Measurements from ENCODE around the gene SGCG. TPM values are rescaled to one million over a fixed set of nuclear protein-coding genes. Genes with fewer than 3 reads are reported as not detected.

Gene SGCG
- total RNA-seq, 2 donors from 2014 or later: 0.78 TPM; not detected in 1

DNA sequence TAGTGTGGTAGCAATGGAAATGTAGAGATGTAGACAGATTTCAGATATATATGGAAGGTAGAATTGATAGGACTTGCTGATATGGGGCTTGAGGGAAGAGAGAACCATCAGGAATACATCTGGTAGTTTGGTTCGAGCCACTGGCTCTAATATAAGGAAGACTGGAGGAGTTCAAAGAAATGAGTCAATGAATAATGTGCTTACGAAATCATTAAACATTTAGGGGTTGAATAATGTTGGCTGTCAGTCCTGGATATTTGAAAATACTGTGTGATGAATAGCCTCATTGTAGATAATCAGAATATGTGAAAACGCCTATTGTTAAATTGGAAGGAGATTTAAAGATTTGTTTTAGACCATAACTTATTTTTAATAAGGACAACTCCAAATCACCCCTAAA, 21.6 kb downstream of the SGCG start:
- TF ChIP-seq, protein P1, sequence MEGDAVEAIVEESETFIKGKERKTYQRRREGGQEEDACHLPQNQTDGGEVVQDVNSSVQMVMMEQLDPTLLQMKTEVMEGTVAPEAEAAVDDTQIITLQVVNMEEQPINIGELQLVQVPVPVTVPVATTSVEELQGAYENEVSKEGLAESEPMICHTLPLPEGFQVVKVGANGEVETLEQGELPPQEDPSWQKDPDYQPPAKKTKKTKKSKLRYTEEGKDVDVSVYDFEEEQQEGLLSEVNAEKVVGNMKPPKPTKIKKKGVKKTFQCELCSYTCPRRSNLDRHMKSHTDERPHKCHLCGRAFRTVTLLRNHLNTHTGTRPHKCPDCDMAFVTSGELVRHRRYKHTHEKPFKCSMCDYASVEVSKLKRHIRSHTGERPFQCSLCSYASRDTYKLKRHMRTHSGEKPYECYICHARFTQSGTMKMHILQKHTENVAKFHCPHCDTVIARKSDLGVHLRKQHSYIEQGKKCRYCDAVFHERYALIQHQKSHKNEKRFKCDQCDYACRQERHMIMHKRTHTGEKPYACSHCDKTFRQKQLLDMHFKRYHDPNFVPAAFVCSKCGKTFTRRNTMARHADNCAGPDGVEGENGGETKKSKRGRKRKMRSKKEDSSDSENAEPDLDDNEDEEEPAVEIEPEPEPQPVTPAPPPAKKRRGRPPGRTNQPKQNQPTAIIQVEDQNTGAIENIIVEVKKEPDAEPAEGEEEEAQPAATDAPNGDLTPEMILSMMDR (IDR thresholded peaks at IDR 0.05): no peak
- no peak for TF ChIP-seq POLR2A (IDR thresholded peaks at IDR 0.05)
- Histone ChIP-seq H3K36me3 (replicated peaks in 1 of 2; ENCODE audit: insufficient read depth in 1 of 2, low read depth in 2 of 2) (no peaks in the 10 kb centered on the region), H3K4me1 (no peaks in the 10 kb centered on the region), H3K4me3 (no peak overlapping the region), H3K27me3 (no peaks in the 10 kb centered on the region), H3K9me3 (peaks cover 0 to 4% (median 0%) of the 10 kb centered on the region in 3 donors), H3K27ac (no peak overlapping the region)
- no peak for DNase-seq
- WGBS, 2 donors: 20 to 24% methylated on average over 3 of the region's 3 CpGs
- intact Hi-C loops (cut with DNase I): no loop called here
- no peak for ATAC-seq

DNA sequence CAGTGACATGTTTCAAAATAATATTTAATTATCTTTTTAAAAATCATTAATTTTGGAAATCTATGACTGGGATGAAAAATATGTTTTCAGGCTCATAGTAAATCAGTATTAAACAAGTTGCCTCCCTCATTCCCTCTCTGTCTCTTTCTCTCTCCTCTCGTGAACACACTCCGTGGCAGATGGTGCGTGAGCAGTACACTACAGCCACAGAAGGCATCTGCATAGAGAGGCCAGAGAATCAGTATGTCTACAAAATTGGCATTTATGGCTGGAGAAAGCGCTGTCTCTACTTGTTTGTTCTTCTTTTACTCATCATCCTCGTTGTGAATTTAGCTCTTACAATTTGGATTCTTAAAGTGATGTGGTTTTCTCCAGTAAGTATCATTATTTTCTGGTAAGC, 22.7 kb downstream of the SGCG start:
- Histone ChIP-seq H3K36me3 (replicated peaks in 1 of 2; ENCODE audit: insufficient read depth in 1 of 2, low read depth in 2 of 2) (no peaks in the 10 kb centered on the region), H3K9me3 (peaks cover 0 to 4% (median 0%) of the 10 kb centered on the region in 3 donors), H3K4me1 (no peaks in the 10 kb centered on the region), H3K27ac (no peak overlapping the region), H3K27me3 (no peaks in the 10 kb centered on the region), H3K4me3 (no peak overlapping the region)
- WGBS, 2 donors: 57 to 63% methylated on average over 5 of the region's 5 CpGs
- ATAC-seq (no peak), DNase-seq (no peak)
- TF ChIP-seq, protein P1 (IDR thresholded peaks at IDR 0.05): no peak
- TF ChIP-seq POLR2A (IDR thresholded peaks at IDR 0.05): no peak
- intact Hi-C loops (cut with DNase I): no loop called here

DNA sequence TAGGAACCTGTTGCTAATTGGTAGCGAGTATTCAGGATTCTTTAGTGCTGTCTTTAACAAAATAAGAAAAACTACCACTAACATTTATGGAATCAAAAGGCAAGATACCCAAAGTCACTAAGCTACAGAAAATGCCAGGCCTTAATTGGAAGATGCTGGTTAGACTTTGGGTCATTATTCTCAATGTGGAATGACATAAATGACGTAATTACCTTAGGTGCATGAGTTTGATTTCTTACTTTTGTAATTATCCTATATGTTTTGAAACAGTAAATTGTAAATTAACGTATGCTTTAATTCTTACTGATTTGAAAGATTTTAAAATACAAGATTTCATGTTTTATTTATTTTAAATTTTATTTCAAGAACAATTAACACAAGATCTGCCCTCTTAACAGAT, 25.0 kb downstream of the SGCG start:
- WGBS, 2 donors: 73 to 74% methylated on average over 3 of the region's 3 CpGs
- ATAC-seq (no peak), DNase-seq (no peak)
- intact Hi-C loops (cut with DNase I): no loop called here
- TF ChIP-seq, protein P1 (IDR thresholded peaks at IDR 0.05): no peak
- TF ChIP-seq POLR2A (IDR thresholded peaks at IDR 0.05): no peak
- H3K36me3 ChIP-seq (replicated peaks in 1 of 2; ENCODE audit: insufficient read depth in 1 of 2, low read depth in 2 of 2): no peaks in the 10 kb centered on the region
- no peak overlapping the region for H3K27ac ChIP-seq
- no peaks in the 10 kb centered on the region for H3K27me3 ChIP-seq
- H3K9me3 ChIP-seq: peaks cover 0 to 4% (median 0%) of the 10 kb centered on the region in 3 donors
- H3K4me1 ChIP-seq: no peaks in the 10 kb centered on the region
- H3K4me3 ChIP-seq: no peak overlapping the region

DNA sequence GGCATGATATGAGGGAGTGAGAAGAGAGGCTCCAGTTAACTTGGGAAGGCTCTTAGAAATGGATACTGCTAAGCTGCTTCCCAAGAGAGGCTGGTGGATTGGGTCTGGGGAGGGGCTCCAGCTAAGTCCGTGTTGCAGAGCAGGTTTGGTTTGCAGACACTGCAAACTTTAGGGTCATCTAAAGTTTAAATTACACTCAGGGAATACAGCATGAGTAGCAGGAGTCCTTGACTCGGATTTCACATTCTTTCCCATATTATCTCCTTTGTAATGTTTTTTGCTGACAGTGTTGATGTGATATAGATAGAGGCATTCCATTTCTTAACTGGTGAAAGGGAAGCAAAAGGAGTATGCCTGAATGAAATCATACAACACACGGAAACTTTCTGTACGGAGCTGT, 31.9 kb downstream of the SGCG start:
- Histone ChIP-seq H3K27me3 (no peaks in the 10 kb centered on the region), H3K36me3 (replicated peaks in 1 of 2; ENCODE audit: insufficient read depth in 1 of 2, low read depth in 2 of 2) (no peaks in the 10 kb centered on the region), H3K4me3 (no peak overlapping the region), H3K9me3 (no peaks in the 10 kb centered on the region), H3K4me1 (no peaks in the 10 kb centered on the region), H3K27ac (no peak overlapping the region)
- intact Hi-C loops (cut with DNase I): no loop called here
- ATAC-seq (no peak), DNase-seq (no peak)
- TF ChIP-seq, protein P1 (IDR thresholded peaks at IDR 0.05): no peak
- TF ChIP-seq POLR2A (IDR thresholded peaks at IDR 0.05): no peak
- 13 to 16% methylated on average over 4 of the region's 4 CpGs for WGBS, 2 donors

DNA sequence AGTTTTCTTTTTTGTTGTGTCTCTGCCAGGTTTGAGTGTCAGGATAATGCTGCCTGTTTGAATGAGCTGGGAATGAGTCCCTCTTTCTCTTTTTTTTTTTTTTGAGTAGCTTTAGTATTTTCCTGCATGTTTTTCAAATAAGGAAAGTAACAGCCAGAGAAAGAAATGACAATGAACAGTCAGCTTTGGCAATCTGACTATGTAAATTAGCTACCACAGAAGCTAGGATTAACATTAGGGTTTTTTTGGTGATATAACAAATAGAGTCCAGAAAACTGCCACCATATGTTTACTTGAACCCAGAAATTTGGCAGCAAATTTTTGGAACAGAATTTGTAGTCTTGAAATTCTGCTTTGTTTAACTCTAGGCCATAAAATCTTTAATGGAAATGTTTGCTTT, 50.5 kb downstream of the SGCG start:
- H3K27me3 ChIP-seq: no peaks in the 10 kb centered on the region
- no peak for TF ChIP-seq POLR2A (IDR thresholded peaks at IDR 0.05)
- TF ChIP-seq, protein P1 (IDR thresholded peaks at IDR 0.05): no peak
- H3K4me3 ChIP-seq: no peak overlapping the region
- H3K9me3 ChIP-seq: no peaks in the 10 kb centered on the region
- no peak overlapping the region for H3K27ac ChIP-seq
- DNase-seq (no peak), ATAC-seq (no peak)
- no peaks in the 10 kb centered on the region for H3K36me3 ChIP-seq (replicated peaks in 1 of 2; ENCODE audit: insufficient read depth in 1 of 2, low read depth in 2 of 2)
- intact Hi-C loops (cut with DNase I): no loop called here
- H3K4me1 ChIP-seq: no peaks in the 10 kb centered on the region
